NCI-H1092 treated with DMSO at 0.1 percent for 48 hours (cell line): ENCODE results near the gene BRAT1.
"Not testable (repeated sequence)": the region's sequence is repeated elsewhere in the genome, so short reads cannot be mapped to it uniquely, and the experiment has no call there.

Experiments used
- DNase-seq: peaks from one replicate; lab custom pipeline; 2025; lab: John Stamatoyannopoulos, UW

BRAT1 gene

GRCh38 chr7:2555121-2556052 is at the start of gene BRAT1:
TSS of gene BRAT1 (minus strand) at chr7:2555524. CDS start at chr7:2554431, 1,093 bp downstream.
- DNase-seq: peak; percentile 95

DNA sequence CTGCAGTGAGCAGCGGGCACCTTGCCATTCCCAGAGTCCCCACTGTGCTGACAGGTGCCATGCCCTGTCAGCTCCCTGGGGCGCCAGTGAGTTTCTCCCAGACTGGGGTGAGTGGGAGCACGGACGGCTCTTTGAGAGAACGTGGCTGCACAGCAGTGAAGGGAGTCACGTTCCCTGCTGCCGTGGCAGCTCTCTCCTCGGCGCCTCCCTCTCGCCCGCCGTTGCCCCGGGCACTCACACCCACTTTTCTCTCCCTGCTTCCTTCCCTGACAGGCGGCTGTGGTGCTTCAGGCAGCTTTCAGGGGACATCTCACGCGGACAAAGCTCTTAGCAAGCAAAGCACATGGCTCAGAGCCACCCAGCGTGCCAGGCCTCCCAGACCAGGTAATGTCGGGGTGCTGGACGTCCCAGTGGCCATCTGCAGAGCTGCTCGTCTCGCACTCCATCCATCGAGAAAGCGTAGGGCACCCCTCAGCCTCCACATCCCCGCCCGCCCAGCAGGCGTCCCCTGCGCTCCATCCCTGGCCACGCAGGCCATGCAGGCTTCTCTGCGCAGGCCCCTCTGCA is 49.4 kb upstream of the BRAT1 start:
- DNase-seq: peak; percentile 91

DNA sequence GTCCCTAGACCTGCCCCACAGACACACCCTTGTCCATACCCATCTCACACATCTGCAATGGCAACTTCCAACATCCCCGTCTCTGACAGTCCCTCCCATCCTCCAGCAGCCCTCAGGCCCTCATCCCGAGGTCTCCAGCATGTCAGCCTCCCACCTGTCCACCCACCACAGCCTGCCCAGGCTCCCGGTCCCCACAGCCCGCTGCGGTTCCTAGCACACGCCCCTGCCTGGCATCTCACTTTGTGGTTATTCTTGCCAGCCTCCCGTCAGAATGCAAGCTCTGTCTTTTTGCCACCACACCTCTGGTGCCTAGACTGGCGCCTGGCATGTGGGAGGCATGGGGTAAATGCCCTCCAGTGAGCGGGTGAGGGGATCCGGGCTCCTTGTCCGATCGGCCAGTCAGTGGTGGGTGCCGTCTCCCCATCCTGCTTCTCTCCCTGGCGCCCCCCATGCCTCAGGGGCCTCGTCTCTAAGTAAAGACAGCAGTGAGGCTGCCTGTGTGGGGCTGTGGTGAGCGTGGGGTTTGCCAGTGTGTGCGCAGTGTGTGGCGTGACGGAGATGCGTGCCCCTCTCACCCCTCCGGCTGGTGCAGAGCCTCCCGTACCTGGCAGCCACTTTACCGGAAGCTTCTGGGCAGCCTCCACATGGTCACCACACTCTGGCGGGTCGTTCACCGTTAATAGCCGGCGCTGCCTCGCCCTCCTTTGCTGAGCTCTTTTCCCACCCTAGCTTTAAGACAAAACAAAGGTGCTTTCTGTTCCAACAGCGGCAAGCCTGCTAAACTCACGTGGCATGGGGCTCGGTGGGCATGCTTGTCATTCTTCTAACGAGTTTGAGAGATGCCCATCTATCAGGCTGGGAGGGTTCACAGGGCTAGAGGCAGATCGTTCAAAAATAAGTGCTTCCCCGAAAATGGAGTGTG is 48.0 kb upstream of the BRAT1 start:
- no peak for DNase-seq

DNA sequence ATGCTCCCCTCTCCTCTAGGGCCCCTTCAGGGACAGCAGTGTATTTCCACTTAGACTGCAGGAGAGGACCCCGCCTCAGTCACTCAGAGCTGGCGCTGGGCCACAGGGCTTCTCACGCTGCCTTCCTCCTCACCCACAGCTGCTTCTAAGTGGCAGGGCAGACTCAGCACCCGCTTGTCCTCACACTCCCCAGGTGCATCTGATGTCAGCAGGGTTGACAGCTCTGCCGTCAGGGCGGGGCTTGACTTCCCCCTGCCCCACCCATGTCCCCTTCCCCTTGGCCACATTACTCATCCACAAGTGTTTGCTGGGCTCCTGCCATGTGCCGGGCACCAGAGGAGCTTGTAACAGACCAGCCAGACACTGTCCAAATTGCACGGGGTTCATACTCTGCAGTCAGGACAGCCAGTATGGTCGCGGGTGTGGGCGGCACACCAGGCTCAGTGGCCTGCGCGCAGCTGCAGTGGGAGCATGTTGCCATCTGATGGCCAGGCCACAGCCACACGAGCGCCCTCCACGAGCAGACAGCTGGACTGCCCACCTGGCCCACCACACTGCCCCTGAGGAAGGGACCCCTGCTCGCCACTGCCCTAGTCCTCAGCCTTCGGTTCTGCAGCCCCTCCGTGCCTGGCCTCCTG is 47.2 kb upstream of the BRAT1 start:
- DNase-seq: peak; percentile 43

DNA sequence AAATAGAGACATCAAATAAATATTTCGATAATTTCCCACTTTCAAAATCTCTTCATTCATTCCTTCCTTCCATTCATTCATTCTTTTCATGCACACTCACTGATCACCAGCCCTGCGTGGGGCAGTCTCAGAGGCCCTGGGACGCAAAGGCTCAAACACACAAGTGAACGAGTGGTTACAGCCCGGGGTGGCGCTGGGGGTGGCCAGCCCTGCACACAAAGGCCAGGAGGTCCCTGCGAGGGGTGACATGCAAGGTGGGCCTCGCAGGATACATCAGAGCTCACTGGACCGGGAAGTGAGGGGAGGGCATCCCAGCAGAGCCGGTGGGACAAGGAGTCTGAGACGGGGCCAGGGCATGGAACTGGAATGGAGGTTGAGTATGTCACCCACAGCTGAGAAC is 46.6 kb upstream of the BRAT1 start:
- no peak for DNase-seq

- no peak for DNase-seq
These were observed 45.7 kb upstream of the BRAT1 start for GRCh38 chr7:2601065-2601464.

DNA sequence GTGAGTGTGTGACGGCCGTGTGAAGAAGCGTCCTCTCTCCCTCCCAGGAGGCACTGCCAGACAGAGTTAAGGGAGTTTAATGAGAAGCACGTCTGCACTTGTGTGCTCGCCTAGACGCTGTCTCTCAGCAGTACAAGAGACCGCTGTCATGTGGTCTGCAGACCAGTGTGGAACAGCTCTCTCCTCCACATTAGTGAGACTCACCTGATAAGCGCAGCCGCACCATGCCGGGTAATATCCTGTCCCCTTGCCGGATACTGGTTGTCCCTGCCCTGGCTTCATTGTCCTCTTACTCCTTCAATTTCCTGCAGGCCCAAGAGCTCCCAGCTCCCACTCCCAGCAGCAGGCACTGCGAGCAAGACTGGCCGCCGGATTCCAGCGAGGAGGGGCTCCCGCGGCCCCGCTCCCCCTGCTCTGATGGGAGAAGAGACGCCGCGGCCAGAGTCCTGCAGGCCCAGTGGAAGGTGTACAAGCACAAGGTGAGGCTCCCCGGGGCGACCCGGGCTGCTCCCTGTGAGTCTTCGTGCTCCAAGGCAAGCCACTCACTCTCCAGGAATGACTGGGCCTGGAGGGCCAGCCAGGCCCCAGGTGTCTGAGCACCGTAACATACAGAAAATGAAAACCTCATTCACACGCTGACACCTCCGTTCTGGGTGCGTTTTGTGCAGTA is 43.0 kb upstream of the BRAT1 start:
- DNase-seq: no peak

- peak; percentile 33 for DNase-seq
These were observed 41.9 kb upstream of the BRAT1 start for GRCh38 chr7:2597273-2597640.

DNA sequence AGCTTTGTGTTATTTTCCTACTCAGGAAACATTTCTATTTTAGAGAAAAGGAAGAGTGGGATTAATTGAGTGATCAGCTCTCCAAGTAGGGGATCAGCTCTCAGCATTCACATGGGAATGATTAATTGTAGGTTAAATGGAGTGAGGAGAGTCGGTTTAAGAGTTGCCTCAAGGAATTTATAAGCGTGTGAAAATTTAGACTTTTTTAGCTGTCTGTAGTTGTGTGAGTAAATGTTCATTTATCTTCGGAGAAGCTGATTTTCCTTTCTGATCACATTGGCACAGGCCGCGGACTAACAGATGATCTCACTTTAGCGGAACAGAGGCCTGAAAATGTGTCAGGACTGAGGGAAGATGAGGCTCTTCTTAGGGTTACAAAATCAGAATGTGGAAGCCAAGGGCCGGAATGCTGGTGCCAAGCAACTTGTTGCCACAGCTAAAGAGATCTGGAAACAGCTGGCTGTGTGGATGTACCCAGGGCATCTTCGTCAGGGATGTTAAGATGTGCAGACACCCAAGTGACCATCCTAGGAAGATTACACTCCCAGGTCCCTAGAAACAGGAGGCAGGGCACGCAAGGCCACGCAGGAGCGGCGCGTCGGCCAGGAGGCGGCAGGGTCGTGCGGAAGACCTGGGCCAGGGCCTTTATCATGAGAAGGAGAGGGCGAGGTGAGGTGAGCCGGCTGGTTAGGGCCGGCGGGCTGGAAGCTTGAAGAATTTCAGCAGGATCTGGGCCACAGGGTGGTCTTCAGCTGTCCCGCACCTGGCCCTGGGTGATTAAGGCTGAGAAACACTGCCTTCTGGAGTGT is 41.3 kb upstream of the BRAT1 start:
- DNase-seq: no peak

GRCh38 chr7:2595258-2595860 is 40.0 kb upstream of the BRAT1 start:
- DNase-seq: no peak

DNA sequence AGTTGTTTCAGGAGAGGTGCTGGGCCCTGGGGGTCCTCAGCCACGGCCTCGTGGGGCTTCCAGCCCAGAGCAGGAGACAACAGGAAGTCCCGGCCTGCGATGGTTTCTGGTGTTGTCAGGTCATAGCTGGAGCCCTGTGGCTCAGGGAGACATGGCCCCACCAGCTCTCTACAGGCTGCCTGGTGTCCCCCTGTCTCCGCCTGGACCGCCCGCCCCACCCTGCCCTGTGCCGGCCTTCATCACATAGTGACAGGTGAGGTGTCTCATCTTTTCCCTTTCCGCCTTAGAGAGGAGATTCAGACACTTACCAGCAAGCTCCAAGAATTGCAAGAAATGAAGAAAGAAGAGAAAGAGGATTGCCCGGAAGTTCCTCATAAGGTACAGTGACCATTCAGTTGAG is 39.3 kb upstream of the BRAT1 start:
- no peak for DNase-seq

DNA sequence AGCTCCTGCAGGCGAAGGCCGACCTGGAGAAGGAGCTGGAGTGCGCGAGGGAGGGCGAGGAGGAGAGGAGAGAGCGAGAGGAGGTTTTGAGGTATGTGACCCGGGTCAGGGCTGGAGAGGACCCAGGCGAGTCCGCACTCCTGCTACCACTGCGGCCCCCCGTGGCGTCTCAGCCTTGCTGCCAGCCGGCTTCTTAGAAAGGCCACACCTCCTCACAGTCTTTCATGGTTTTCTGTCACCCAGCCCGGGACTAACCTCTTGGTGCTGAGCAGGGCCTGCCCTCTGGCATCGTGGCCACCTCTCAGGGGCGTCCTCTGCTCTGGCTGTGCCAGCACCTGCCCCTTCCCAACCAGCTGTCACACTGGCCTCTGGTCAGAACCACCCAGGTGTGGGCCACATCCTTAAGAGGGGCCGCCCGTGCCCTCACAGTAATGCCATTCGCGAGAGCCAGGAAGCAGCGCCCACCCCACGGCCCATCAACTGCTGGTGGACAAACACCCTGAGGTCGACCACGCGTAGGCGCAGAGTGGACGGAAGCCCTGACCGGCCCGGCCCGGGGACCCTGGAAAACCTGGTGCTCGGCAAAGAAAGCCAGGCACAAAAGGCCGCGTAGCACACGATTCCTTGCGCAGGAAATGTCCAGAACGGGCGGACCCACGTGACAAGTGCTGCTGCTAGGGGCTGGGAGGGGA is 37.9 kb upstream of the BRAT1 start:
- DNase-seq: no peak

DNA sequence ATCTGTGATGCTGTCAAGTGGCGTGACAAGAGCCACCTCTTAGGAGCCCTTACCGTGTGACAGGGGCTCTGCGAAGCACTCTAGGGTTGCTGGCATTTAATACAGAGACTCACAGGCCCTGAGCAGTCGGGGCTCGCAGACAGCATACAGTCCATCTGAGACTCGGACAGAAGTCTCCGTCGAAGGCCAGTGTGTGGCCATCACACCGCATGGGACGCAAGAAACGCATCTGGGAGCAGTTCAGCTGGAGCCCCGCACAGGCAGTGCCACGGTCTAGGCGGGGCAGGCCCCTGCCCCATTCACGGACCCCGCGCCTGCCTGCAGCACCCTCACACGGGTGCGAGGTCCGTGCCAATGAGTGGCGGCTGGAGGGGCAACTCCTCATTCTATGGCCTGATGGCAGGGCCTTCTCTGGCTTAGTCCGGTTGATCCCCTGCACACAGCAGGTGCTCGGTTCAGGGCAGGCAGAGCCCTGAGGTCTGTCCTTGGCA is 37.1 kb upstream of the BRAT1 start:
- DNase-seq: no peak

DNA sequence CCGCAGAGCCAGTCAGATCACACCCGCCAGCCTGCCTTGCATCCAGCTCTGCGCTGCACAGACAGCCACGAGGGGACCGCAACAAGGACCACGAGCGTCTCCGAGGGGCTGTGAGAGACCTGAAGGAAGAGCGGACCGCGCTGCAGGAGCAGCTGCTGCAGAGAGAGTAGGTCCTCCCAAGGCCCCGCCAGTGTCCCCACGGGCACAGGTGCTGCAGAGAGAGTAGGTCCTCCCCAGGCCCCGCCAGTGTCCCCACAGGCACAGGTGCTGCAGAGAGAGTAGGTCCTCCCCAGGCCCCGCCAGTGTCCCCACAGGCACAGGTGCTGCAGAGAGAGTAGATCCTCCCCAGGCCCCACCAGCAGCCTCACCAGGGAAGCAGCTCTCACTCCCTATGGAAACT is 34.6 kb upstream of the BRAT1 start:
- not testable (repeated sequence) for DNase-seq

DNA sequence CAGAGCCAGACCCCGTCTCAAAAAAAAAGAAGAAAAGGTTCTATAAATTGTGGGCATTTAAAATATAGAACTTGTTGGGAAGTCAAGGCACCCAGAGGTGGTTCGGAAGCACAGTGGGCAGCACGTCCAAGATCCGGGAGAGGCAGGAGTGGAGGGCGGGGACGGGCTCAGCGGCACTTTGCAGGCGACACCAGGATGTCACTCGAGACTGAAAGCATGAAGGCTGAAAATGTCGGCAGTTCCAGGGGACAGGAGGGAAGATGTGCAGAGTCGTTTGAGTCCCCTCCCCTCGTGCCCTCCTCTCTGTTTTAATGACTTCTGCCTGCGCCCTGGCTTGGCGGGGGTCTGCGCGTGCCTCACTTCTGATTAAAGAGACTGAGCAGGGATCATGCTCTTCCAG is 34.0 kb upstream of the BRAT1 start:
- no peak for DNase-seq

GRCh38 chr7:2587778-2588177 is 32.5 kb upstream of the BRAT1 start:
- no peak for DNase-seq

DNA sequence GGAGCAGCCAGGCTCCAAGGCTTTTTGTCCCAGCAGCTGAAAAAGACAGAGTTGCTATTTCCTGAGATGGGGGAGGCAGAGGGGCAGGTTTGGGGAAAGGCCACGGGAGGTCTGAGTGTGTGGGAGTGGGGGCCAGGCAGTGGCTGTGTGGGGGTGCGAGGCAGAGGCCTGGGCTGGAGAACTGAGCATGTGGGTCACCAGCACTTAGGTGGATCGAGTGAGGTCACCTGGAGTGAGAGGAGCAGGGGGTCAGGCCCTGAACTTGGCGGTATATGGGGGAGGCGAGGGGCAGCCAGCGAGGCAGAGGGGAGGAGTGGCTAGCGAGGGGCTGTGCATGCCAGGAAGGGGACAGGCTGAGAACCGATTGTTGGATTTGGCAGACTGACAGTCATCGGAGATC is 31.8 kb upstream of the BRAT1 start:
- DNase-seq: no peak

DNA sequence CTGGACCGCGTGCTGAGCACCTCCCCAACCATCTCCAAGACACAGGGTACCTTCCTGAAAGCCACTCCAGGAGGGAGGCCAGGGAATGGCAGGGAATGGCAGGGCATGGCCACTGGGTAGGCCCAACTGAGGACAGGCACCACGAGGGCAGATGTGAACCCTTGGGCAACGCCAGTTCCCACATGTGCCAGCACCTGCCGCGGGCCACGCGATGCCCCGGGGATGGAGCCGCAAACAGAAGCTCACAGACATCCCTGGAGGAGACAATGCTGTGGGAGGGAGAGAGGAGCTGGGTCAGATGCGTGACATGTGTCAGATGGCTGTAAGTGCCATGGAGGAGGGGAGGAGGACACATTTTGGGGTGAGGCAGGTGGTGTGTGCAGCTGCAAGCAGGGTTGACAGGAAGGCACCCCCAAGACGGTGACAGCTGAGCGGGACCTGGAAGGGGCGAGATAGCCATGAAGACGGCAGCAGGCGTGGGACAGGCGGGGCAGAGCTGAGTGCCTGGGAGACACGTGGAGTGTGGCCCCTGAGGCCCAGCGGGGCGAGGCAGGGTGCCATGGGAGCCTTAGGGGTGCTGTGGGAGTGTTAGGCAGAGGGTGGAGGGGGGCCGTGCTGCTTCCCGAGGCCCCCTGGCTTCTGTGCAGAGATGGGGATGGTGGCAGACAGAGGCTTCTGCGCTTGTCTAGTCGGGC is 31.1 kb upstream of the BRAT1 start:
- no peak for DNase-seq

GRCh38 chr7:2585446-2585845 is 30.1 kb upstream of the BRAT1 start:
- DNase-seq: no peak
